Measurements from ENCODE around the gene KCTD17. TPM values are rescaled to one million over a fixed set of nuclear protein-coding genes. Genes with fewer than 3 reads are reported as not detected.

KCTD17 gene
- total and polyA plus RNA-seq, 2 of the 13 experiments (the other 11 are each of a cell fraction or from before 2014, with no cell fraction given) = 5.3 to 11.7 TPM

GRCh38 chr22:37046589-37046988 lies 5.0 kb upstream of the KCTD17 start:
- BruUV-seq (replicated peaks) = no TSS peak
- Histone ChIP-seq H3K27me3 (ENCODE audit: control insufficient read depth in 1 of 2, insufficient read depth in 2 of 2, low read length in 2 of 2) (peaks cover 0 to 13% of the 10 kb centered on the region in 2 experiments; a peak in 2 of 5 replicates), H2AFZ (ENCODE audit: low read length) (no peak overlapping the region), H3K4me1 (ENCODE audit: insufficient read depth, low read length) (peaks cover 67% of the 10 kb centered on the region), H3K4me2 (ENCODE audit: low read depth, low read length) (no peak overlapping the region), H3K36me3 (replicated peaks in 1 of 2; ENCODE audit: control insufficient read depth in 1 of 2, insufficient read depth in 2 of 2, low read length in 2 of 2) (no peaks in the 10 kb centered on the region), H3K27ac (ENCODE audit: extremely low read length, insufficient read depth, low read length) (no peak overlapping the region), H4K20me1 (ENCODE audit: insufficient read depth, low read length) (no peaks in the 10 kb centered on the region), H3K79me2 (ENCODE audit: insufficient read depth, low read length) (no peaks in the 10 kb centered on the region), H3K9ac (ENCODE audit: insufficient read depth, low read depth, low read length) (no peak overlapping the region), H3K4me3 (replicated peaks in 1 of 3; ENCODE audit: insufficient read depth in 1 of 3, low read depth in 2 of 3, low read length in 3 of 3) (no peak overlapping the region), H3K9me3 (ENCODE audit: low read length) (no peaks in the 10 kb centered on the region)
- no peak for TF ChIP-seq ZNF101 (CRISPR knock-in tag; IDR thresholded peaks at IDR 0.05; ENCODE audit: borderline replicate concordance, low read depth)
- TF ChIP-seq ZNF30 (CRISPR knock-in tag; IDR thresholded peaks at IDR 0.05) = no peak
- no peak for TF ChIP-seq CBX2 (IDR thresholded peaks at IDR 0.05; ENCODE audit: low read depth, low read length)
- TF ChIP-seq CBX2 (CRISPR knock-in tag; IDR thresholded peaks at IDR 0.05; ENCODE audit: low read depth) = no peak
- TF ChIP-seq RXRB (CRISPR knock-in tag; IDR thresholded peaks at IDR 0.05; ENCODE audit: borderline replicate concordance) = no peak
- TF ChIP-seq BRD4 (CRISPR knock-in tag; IDR thresholded peaks at IDR 0.05) = no peak
- TF ChIP-seq KMT2B (CRISPR knock-in tag; IDR thresholded peaks at IDR 0.05) = no peak
- 0 out of 2 replicates have a peak, but pooled peaks have one; percentile 4 for TF ChIP-seq ZFP82 (CRISPR knock-in tag; IDR thresholded peaks at IDR 0.05; ENCODE audit: borderline replicate concordance)
- no peak for TF ChIP-seq KAT2B (IDR thresholded peaks at IDR 0.05; ENCODE audit: borderline replicate concordance, low read depth, low read length)
- FAIRE-seq (no peak), ATAC-seq (no peak), DNase-seq (ENCODE audit: low spot score) (no peak)
- 81% methylated on average over 5 of the region's 6 CpGs for WGBS (ENCODE audit: low lambda C conversion rate)
- CTCF ChIA-PET (ENCODE audit: low intra/inter-chr PET ratio, low total read pairs) = interaction anchor here (1.7 kb wide), 1 partner anchor 31 kb away, joined by 4 read pairs; no protein-coding TSS in a partner anchor
- intact Hi-C loops (cut with micrococcal nuclease; ENCODE audit: unreplicated experiment) (no loop called here), in situ Hi-C loops (cut with HindIII; ENCODE audit: extremely low pct_ligation_motif_present, low pct_unique_long_range_greater_than_20kb) (no loop called here)
- POLR2A ChIA-PET = interaction anchor here (5.0 to 7.9 kb wide), 3 partner anchors 14 to 31 kb away, joined by 37 to 227 read pairs (median 141); partner anchors contain the start of genes MPST and TST

- BruUV-seq (replicated peaks) = no TSS peak
- TF ChIP-seq MBD4 (IDR thresholded peaks at IDR 0.05; ENCODE audit: borderline replicate concordance, low read length) = no peak
- TF ChIP-seq, protein P1, sequence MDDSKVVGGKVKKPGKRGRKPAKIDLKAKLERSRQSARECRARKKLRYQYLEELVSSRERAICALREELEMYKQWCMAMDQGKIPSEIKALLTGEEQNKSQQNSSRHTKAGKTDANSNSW (CRISPR knock-in tag; IDR thresholded peaks at IDR 0.05; ENCODE audit: borderline replicate concordance) = no peak
- TF ChIP-seq ZNF598 (CRISPR knock-in tag; IDR thresholded peaks at IDR 0.05; ENCODE audit: borderline replicate concordance) = no peak
- 0 out of 2 replicates have a peak, but pooled peaks have one; percentile 34 for TF ChIP-seq ZNF788 (CRISPR knock-in tag; IDR thresholded peaks at IDR 0.05; ENCODE audit: borderline replicate concordance)
- no peak for TF ChIP-seq SOX5 (CRISPR knock-in tag; IDR thresholded peaks at IDR 0.05; ENCODE audit: borderline replicate concordance)
- TF ChIP-seq, protein P2, sequence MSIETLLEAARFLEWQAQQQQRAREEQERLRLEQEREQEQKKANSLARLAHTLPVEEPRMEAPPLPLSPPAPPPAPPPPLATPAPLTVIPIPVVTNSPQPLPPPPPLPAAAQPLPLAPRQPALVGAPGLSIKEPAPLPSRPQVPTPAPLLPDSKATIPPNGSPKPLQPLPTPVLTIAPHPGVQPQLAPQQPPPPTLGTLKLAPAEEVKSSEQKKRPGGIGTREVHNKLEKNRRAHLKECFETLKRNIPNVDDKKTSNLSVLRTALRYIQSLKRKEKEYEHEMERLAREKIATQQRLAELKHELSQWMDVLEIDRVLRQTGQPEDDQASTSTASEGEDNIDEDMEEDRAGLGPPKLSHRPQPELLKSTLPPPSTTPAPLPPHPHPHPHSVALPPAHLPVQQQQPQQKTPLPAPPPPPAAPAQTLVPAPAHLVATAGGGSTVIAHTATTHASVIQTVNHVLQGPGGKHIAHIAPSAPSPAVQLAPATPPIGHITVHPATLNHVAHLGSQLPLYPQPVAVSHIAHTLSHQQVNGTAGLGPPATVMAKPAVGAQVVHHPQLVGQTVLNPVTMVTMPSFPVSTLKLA (IDR thresholded peaks at IDR 0.05) = peak; percentile 15; the same call in 1 of the 2 replicates
Observed at GRCh38 chr22:37047006-37047405, 4.5 kb upstream of the KCTD17 start.

More at GRCh38 chr22:37047006-37047405, 4.5 kb upstream of the KCTD17 start:
- CTCF ChIA-PET (ENCODE audit: low intra/inter-chr PET ratio, low total read pairs) = interaction anchor here (1.7 kb wide), 1 partner anchor 30 kb away, joined by 4 read pairs; no protein-coding TSS in a partner anchor
- no peaks in the 10 kb centered on the region for H3K9me3 ChIP-seq (ENCODE audit: low read length)
- ATAC-seq (no peak), FAIRE-seq (no peak), DNase-seq (ENCODE audit: low spot score) (no peak)
- H3K9ac ChIP-seq (ENCODE audit: insufficient read depth, low read depth, low read length) = no peak overlapping the region
- no peak overlapping the region for H2AFZ ChIP-seq (ENCODE audit: low read length)
- no peaks in the 10 kb centered on the region for H3K79me2 ChIP-seq (ENCODE audit: insufficient read depth, low read length)
- H3K36me3 ChIP-seq (replicated peaks in 1 of 2; ENCODE audit: control insufficient read depth in 1 of 2, insufficient read depth in 2 of 2, low read length in 2 of 2) = no peaks in the 10 kb centered on the region
- H3K4me2 ChIP-seq (ENCODE audit: low read depth, low read length) = no peak overlapping the region
- no peaks in the 10 kb centered on the region for H4K20me1 ChIP-seq (ENCODE audit: insufficient read depth, low read length)
- H3K27me3 ChIP-seq (ENCODE audit: control insufficient read depth in 1 of 2, insufficient read depth in 2 of 2, low read length in 2 of 2) = peaks cover 0 to 13% of the 10 kb centered on the region in 2 experiments; a peak in 2 of 5 replicates
- intact Hi-C loops (cut with micrococcal nuclease; ENCODE audit: unreplicated experiment) (no loop called here), in situ Hi-C loops (cut with HindIII; ENCODE audit: extremely low pct_ligation_motif_present, low pct_unique_long_range_greater_than_20kb) (no loop called here)
- no peak overlapping the region for H3K4me3 ChIP-seq (replicated peaks in 1 of 3; ENCODE audit: insufficient read depth in 1 of 3, low read depth in 2 of 3, low read length in 3 of 3)
- WGBS (ENCODE audit: low lambda C conversion rate) = 69% methylated on average over 6 of the region's 7 CpGs
- H3K27ac ChIP-seq (ENCODE audit: extremely low read length, insufficient read depth, low read length) = no peak overlapping the region
- POLR2A ChIA-PET = interaction anchor here (5.0 to 7.9 kb wide), 3 partner anchors 15 to 32 kb away, joined by 37 to 227 read pairs (median 141); partner anchors contain the start of genes MPST and TST
- H3K4me1 ChIP-seq (ENCODE audit: insufficient read depth, low read length) = peaks cover 64% of the 10 kb centered on the region
